ENCODE measurements around the gene BPIFB1.

The BPIFB1 gene

DNA sequence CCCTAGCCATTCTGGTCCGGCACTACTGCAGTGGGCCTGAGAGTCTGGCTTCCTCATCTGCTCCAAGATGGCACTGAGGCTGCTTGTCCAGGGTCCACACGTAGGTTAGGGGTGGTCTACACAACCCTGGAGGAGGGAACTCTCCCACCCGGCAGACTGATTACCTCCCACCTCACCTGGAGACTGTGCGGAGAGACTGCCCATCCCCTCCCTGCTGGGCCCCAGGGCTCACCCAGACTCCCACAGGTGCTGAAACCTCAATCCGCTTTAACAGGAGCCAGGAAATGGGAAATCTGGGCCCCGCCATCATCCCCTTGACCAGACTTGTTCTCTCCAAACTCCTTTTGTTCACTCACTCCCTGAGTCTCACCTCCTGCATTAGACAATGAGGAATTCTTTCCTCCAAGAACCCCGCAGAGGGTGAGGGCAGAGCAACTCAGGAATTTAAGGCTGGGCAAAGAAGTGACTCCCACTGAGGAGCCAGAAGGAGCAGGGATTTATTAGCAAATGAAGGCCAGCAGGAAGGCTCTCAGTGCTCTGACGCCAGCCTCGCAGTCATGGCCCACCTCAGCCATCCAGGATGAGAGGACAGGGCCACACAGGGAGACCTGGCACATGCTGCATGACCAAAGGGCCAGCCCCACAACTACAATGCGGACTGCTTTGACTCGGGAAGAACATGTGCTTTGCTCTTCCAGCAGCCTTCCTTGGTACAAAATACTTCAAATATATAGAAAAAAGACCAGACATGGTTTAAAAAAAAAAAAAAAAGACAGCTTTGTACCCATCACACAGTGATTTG is 65.3 kb downstream of the BPIFB1 start:
- no peak overlapping the region for H3K4me3 ChIP-seq (ENCODE audit: low read length)
- no peaks in the 10 kb centered on the region for H3K27me3 ChIP-seq (ENCODE audit: low read depth, low read length)

DNA sequence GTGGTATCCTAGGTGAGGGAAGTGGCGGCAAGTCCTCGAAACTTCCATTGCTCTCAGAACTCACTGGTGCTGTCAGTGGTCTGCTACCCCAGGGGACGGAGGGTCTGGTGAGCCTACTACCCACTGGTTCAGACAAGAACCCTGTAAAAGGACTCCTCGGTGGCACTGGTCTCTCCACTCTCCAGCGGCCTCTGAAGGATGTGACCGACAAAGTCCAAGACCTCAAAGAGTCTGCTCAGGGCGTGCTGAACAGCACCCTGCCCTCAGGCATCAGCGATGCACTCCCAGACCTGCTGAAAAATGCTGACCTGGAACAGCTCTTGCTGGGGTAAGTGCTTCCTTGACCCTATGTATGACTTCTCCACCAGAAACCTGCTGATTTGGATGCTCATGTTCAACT is 66.5 kb downstream of the BPIFB1 start:
- Histone ChIP-seq H3K9ac (ENCODE audit: low read length) (no peak overlapping the region), H3K36me3 (replicated peaks; ENCODE audit: low read depth, low read length) (peaks cover 8% of the 10 kb centered on the region), H3K4me3 (ENCODE audit: low read length) (no peak overlapping the region), H3K4me2 (ENCODE audit: low read length) (no peak overlapping the region), H4K20me1 (ENCODE audit: insufficient read depth, low read length) (no peaks in the 10 kb centered on the region), H2AFZ (ENCODE audit: low read depth, low read length) (no peak overlapping the region), H3K4me1 (ENCODE audit: low read length) (peaks cover 7% of the 10 kb centered on the region), H3K79me2 (ENCODE audit: low read length) (no peaks in the 10 kb centered on the region), H3K27me3 (ENCODE audit: low read depth, low read length) (no peaks in the 10 kb centered on the region), H3K9me3 (ENCODE audit: insufficient read depth, low read length) (no peaks in the 10 kb centered on the region), H3K27ac (ENCODE audit: low read length) (no peak overlapping the region)
- TF ChIP-seq, protein P1, sequence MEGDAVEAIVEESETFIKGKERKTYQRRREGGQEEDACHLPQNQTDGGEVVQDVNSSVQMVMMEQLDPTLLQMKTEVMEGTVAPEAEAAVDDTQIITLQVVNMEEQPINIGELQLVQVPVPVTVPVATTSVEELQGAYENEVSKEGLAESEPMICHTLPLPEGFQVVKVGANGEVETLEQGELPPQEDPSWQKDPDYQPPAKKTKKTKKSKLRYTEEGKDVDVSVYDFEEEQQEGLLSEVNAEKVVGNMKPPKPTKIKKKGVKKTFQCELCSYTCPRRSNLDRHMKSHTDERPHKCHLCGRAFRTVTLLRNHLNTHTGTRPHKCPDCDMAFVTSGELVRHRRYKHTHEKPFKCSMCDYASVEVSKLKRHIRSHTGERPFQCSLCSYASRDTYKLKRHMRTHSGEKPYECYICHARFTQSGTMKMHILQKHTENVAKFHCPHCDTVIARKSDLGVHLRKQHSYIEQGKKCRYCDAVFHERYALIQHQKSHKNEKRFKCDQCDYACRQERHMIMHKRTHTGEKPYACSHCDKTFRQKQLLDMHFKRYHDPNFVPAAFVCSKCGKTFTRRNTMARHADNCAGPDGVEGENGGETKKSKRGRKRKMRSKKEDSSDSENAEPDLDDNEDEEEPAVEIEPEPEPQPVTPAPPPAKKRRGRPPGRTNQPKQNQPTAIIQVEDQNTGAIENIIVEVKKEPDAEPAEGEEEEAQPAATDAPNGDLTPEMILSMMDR (IDR thresholded peaks at IDR 0.05; ENCODE audit: low read depth, low read length): no peak
- TF ChIP-seq EZH2phosphoT487 (IDR thresholded peaks at IDR 0.05; ENCODE audit: low read depth): no peak

More for the DNA sequence above, 65.3 kb downstream of the BPIFB1 start:
- H2AFZ ChIP-seq (ENCODE audit: low read depth, low read length): no peak overlapping the region
- no peak overlapping the region for H3K4me2 ChIP-seq (ENCODE audit: low read length)
- TF ChIP-seq, protein P1 (IDR thresholded peaks at IDR 0.05; ENCODE audit: low read depth, low read length): no peak
- no peak for TF ChIP-seq EZH2phosphoT487 (IDR thresholded peaks at IDR 0.05; ENCODE audit: low read depth)
- no peaks in the 10 kb centered on the region for H3K79me2 ChIP-seq (ENCODE audit: low read length)
- no peak overlapping the region for H3K9ac ChIP-seq (ENCODE audit: low read length)
- H3K36me3 ChIP-seq (replicated peaks; ENCODE audit: low read depth, low read length): peaks cover 4% of the 10 kb centered on the region
- H3K9me3 ChIP-seq (ENCODE audit: insufficient read depth, low read length): no peaks in the 10 kb centered on the region
- no peaks in the 10 kb centered on the region for H4K20me1 ChIP-seq (ENCODE audit: insufficient read depth, low read length)
- H3K4me1 ChIP-seq (ENCODE audit: low read length): peaks cover 7% of the 10 kb centered on the region
- H3K27ac ChIP-seq (ENCODE audit: low read length): no peak overlapping the region

DNA sequence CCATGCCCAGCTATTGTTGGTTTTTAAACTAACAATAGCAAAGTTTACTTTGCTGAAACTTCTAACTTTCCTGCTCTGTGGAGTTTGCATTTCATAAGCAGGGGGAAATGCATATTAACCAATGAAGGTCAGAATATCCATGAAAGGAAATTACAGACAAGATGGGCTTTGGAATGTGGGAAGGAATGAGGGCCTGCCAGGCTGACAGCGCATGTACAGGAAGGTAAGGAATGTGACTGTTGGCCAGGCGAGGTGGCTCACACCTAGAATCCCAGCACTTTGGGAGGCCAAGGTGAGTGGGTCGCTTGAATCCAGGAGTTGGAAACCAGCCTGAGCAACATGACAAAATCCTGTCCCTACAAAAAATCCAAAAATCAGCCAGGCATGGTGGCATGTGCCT is 68.7 kb downstream of the BPIFB1 start:
- Histone ChIP-seq H3K4me2 (ENCODE audit: low read length) (no peak overlapping the region), H3K36me3 (replicated peaks; ENCODE audit: low read depth, low read length) (peaks cover 11% of the 10 kb centered on the region), H3K27ac (ENCODE audit: low read length) (no peak overlapping the region), H4K20me1 (ENCODE audit: insufficient read depth, low read length) (no peaks in the 10 kb centered on the region), H3K9me3 (ENCODE audit: insufficient read depth, low read length) (no peaks in the 10 kb centered on the region), H3K4me1 (ENCODE audit: low read length) (no peaks in the 10 kb centered on the region), H3K4me3 (ENCODE audit: low read length) (no peak overlapping the region), H3K9ac (ENCODE audit: low read length) (no peak overlapping the region), H3K79me2 (ENCODE audit: low read length) (no peaks in the 10 kb centered on the region), H2AFZ (ENCODE audit: low read depth, low read length) (no peak overlapping the region), H3K27me3 (ENCODE audit: low read depth, low read length) (no peaks in the 10 kb centered on the region)
- TF ChIP-seq, protein P1 (IDR thresholded peaks at IDR 0.05; ENCODE audit: low read depth, low read length): no peak
- TF ChIP-seq EZH2phosphoT487 (IDR thresholded peaks at IDR 0.05; ENCODE audit: low read depth): no peak

DNA sequence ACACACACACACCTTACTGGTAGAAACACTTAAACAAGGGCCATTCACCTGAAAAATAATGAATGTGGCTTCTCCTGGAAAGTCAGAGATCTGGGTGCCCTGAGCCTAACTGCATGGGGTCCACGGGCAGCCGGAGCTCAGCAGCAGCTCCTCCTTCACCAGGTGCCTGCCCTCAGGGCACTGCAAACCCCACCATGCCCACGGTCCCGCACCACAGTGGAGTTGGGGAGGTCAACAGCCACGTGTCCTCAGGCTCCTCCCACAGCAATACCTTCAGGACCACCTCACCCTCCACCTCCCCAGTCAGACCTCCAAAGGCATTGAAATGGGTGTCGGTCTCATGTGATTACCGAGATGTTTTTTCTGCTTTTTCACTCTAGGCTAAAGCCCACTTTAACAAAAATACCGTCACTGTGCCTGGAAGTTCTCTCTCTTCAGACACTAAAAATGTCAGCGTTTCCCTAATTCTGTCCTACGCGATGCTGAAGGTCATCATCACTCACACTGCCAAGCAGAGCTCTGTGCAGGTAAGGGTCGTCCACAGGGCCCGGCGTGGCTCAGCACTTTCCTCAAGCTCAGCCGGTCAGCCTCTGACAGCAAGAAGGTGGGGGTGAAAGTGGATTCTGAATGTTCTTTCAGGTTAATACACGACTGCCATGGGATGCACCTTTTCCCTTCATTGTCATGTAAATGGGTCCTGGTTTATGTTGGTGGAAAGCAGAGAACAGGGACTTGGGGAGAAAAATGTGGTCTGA is 69.4 kb downstream of the BPIFB1 start:
- Histone ChIP-seq H3K9ac (ENCODE audit: low read length) (no peak overlapping the region), H3K36me3 (replicated peaks; ENCODE audit: low read depth, low read length) (peaks cover 13% of the 10 kb centered on the region), H3K27me3 (ENCODE audit: low read depth, low read length) (no peaks in the 10 kb centered on the region), H3K9me3 (ENCODE audit: insufficient read depth, low read length) (no peaks in the 10 kb centered on the region), H2AFZ (ENCODE audit: low read depth, low read length) (no peak overlapping the region), H3K4me3 (ENCODE audit: low read length) (no peak overlapping the region), H3K4me1 (ENCODE audit: low read length) (no peaks in the 10 kb centered on the region), H3K79me2 (ENCODE audit: low read length) (no peaks in the 10 kb centered on the region), H4K20me1 (ENCODE audit: insufficient read depth, low read length) (no peaks in the 10 kb centered on the region), H3K27ac (ENCODE audit: low read length) (no peak overlapping the region), H3K4me2 (ENCODE audit: low read length) (no peak overlapping the region)
- TF ChIP-seq EZH2phosphoT487 (IDR thresholded peaks at IDR 0.05; ENCODE audit: low read depth): no peak
- TF ChIP-seq, protein P1 (IDR thresholded peaks at IDR 0.05; ENCODE audit: low read depth, low read length): no peak

All from OCI-LY3 (cell line).